Endothelial cell of umbilical vein (primary cell): Measurements from ENCODE around the gene CYP20A1. TPM values are rescaled to one million over a fixed set of nuclear protein-coding genes. Genes with fewer than 3 reads are reported as not detected.
"Not testable (repeated sequence)": the region's sequence is repeated elsewhere in the genome, so short reads cannot be mapped to it uniquely, and the experiment has no call there.

Experiments used
- Bru-seq: library from RNA; stranded (reverse); fragments of 400-500 nt; gene quantifications from one replicate; lab custom pipeline; 2021; lab: Mats Ljungman, UMichigan
- BruChase-seq, 2 experiments: library from RNA; stranded (reverse); fragments of 400-500 nt; gene quantifications; one replicate each; lab custom pipeline; 2021; lab: Mats Ljungman, UMichigan
- BruUV-seq: library from RNA; stranded (reverse); fragments of 400-500 nt; replicated peaks from 2 replicates; lab custom pipeline; 2021; lab: Mats Ljungman, UMichigan
- CTCF ChIA-PET: fragments of 300-600, 350-600 bp; sonication (Branson Sonifier 250); formaldehyde crosslinking; loops from one replicate; lab custom pipeline; 2021; ENCODE audit warnings: antibody characterized with exemption, inconsistent platforms; lab: Charles Lee
- POLR2A ChIA-PET: fragments of 300-600, 350-600 bp; sonication (Branson Sonifier 250); formaldehyde crosslinking; loops from one replicate; lab custom pipeline; 2021; ENCODE audit warnings: antibody characterized with exemption, inconsistent platforms; lab: Charles Lee
- DNase-seq: peaks from one replicate; pipeline ENCODE4 v3.0.0-alpha.2; 2011; ENCODE audit warnings: low read depth, low spot score
- FAIRE-seq: peaks from 2 replicates; lab custom pipeline; 2011; peaks lifted over from hg19 to GRCh38; lab: Jason Lieb, UNC
- H2AFZ ChIP-seq: 2 replicates; pipeline ENCODE4 v1.6.0; 2012; ENCODE audit warnings: low read depth, low read length, control low read depth, inconsistent platforms
- H3K27ac ChIP-seq: 2 replicates; pipeline ENCODE4 v1.5.1; 2011; ENCODE audit warnings: low read depth, mild to moderate bottlenecking, control low read depth, low read length, moderate library complexity; ENCODE audit not compliant: insufficient read depth
- H3K27me3 ChIP-seq, 2 experiments: 2 replicates each; pipeline versions ENCODE4 v1.6.0 to v1.6.1; 2011; ENCODE audit warnings: low read length in 2 of 2, mixed read lengths in 1 of 2; ENCODE audit not compliant: control insufficient read depth in 2 of 2, insufficient read depth in 2 of 2
- H3K36me3 ChIP-seq, 2 experiments: 2 replicates in 1 of 2; 3 replicates in 1 of 2; pipeline ENCODE4 v1.5.1; 2011; ENCODE audit warnings: low read length in 2 of 2, mild to moderate bottlenecking in 1 of 2, moderate library complexity in 1 of 2; ENCODE audit not compliant: control insufficient read depth in 2 of 2, insufficient read depth in 2 of 2; ENCODE audit errors: extremely low read depth in 1 of 2
- H3K4me1 ChIP-seq: 3 replicates; pipeline ENCODE4 v1.5.1; 2011; ENCODE audit warnings: mild to moderate bottlenecking, low read length; ENCODE audit not compliant: control insufficient read depth, insufficient read depth; ENCODE audit errors: extremely low read depth
- H3K4me2 ChIP-seq: 2 replicates; pipeline ENCODE4 v1.6.1; 2011; ENCODE audit warnings: low read length, control low read depth, mixed read lengths; ENCODE audit not compliant: insufficient read depth
- H3K4me3 ChIP-seq, 3 experiments: fragments of 200-600 bp in 1 of 3; sonication (generic), shearing (Covaris generic) in 1 of 3; replicated peaks in 1 of 3; 2 replicates each; pipeline ENCODE4 v1.5.1; 2011 to 2016; ENCODE audit warnings: control low read depth in 3 of 3, low read length in 3 of 3, mild to moderate bottlenecking in 2 of 3, inconsistent platforms in 1 of 3, low read depth in 1 of 3, moderate library complexity in 1 of 3; ENCODE audit not compliant: insufficient read depth in 1 of 3
- H3K79me2 ChIP-seq: 2 replicates; pipeline ENCODE4 v1.6.0; 2012; ENCODE audit warnings: low read length, inconsistent platforms; ENCODE audit not compliant: control insufficient read depth, insufficient read depth
- H3K9ac ChIP-seq: replicated peaks from 2 replicates; pipeline ENCODE3; 2011; ENCODE audit warnings: low read length, control low read depth; ENCODE audit not compliant: insufficient read depth; ENCODE audit errors: extremely low read depth
- H3K9me1 ChIP-seq: replicated peaks from 3 replicates; pipeline ENCODE4 v1.6.0; 2011; ENCODE audit warnings: mild to moderate bottlenecking, low read length; ENCODE audit not compliant: control insufficient read depth, insufficient read depth; ENCODE audit errors: extremely low read depth
- H3K9me3 ChIP-seq: replicated peaks from 2 replicates; pipeline ENCODE4 v1.5.1; 2012; ENCODE audit warnings: low read length, inconsistent platforms; ENCODE audit not compliant: control insufficient read depth, insufficient read depth
- H4K20me1 ChIP-seq: replicated peaks from 2 replicates; pipeline ENCODE3; 2011; ENCODE audit warnings: mild to moderate bottlenecking, low read length; ENCODE audit not compliant: control insufficient read depth, insufficient read depth; ENCODE audit errors: extremely low read depth
- CTCF ChIP-seq, 2 donors: IDR thresholded peaks; 1 replicate in 1 of 2; 2 replicates in 1 of 2; pipeline ENCODE4 v1.5.1; 2011; ENCODE audit warnings: low read length in 2 of 2, mild to moderate bottlenecking in 2 of 2, moderate library complexity in 2 of 2, control low read depth in 1 of 2, inconsistent platforms in 1 of 2, low read depth in 1 of 2; ENCODE audit not compliant: insufficient read depth in 1 of 2; ENCODE audit errors: extremely low read depth in 1 of 2
- GATA2 ChIP-seq: IDR thresholded peaks from 2 replicates; pipeline ENCODE4 v1.7.0; 2011; ENCODE audit warnings: low read depth, mild to moderate bottlenecking, moderate library complexity, mixed read lengths, low read length; ENCODE audit not compliant: insufficient read length, insufficient read depth
- MAX ChIP-seq: IDR thresholded peaks from 2 replicates; pipeline ENCODE4 v1.6.1; 2011; ENCODE audit not compliant: insufficient read depth, insufficient read length
- MYC ChIP-seq: IDR thresholded peaks from one replicate; pipeline ENCODE4 v1.6.1; 2011; ENCODE audit warnings: mild to moderate bottlenecking, low read depth, low read length
- POLR2A ChIP-seq: IDR thresholded peaks from 2 replicates; pipeline ENCODE4 v1.6.1; 2012; ENCODE audit warnings: low read depth, mild to moderate bottlenecking, control low read depth, low read length
- POLR2AphosphoS5 ChIP-seq: IDR thresholded peaks from 2 replicates; pipeline ENCODE4 v1.6.1; 2012; ENCODE audit warnings: low read depth, mild to moderate bottlenecking, control low read depth, low read length, moderate library complexity; ENCODE audit not compliant: insufficient read depth
- dilution Hi-C: fragments of 300-500 bp; cut with MboI; formaldehyde crosslinking; loops from one replicate; pipeline ENCODE4 v1.15.0; 2019; ENCODE audit warnings: low sequenced_read_pairs; ENCODE audit not compliant: extremely low pct_ligation_motif_present
- intact Hi-C: fragments of 100-400 bp; cut with micrococcal nuclease; formaldehyde crosslinking; loops from one replicate; pipeline ENCODE4 v1.10.0; 2022
- long read RNA-seq: library from polyadenylated mRNA; stranded (forward); transcript quantifications from one replicate; pipeline ENCODE4 v2.0.0, GENCODE V29; 2021
- polyA minus RNA-seq, 3 experiments: library from RNA; depleted of rRNA, polyadenylated mRNA; stranded (reverse); fragments of >200 nt; gene quantifications; 1 replicate in 1 of 3; 2 replicates in 2 of 3; pipeline ENCODE4 v1.2.3, GENCODE V29; 2011
- polyA plus RNA-seq, 4 experiments: library from polyadenylated mRNA; depleted of rRNA in 3 of 4; stranded (reverse) in 3 of 4; unstranded in 1 of 4; fragments of >200 nt; gene quantifications; 2 replicates each; pipeline versions ENCODE4 v1.2.1 to v1.2.3, GENCODE V29; 2011 to 2012; ENCODE audit warnings: missing spikeins in 1 of 4
- total RNA-seq: library from RNA; stranded (reverse); gene quantifications from 2 replicates; pipeline ENCODE4 v1.2.3, GENCODE V29; 2021

The CYP20A1 gene
- 19.7 and 26.5 TPM in 2 replicates for total RNA-seq
- 6.6 and 9.6 TPM in 2 replicates for polyA plus RNA-seq
- 11.8 and 13.9 TPM in 2 replicates for polyA plus RNA-seq (2011; cell fraction: cytosol; rRNA removed)
- 19.5 and 19.7 TPM in 2 replicates for polyA plus RNA-seq (2011; cell fraction: nucleus; rRNA removed)
- polyA plus RNA-seq (2012) = 11.8 and 15.6 TPM in 2 replicates
- polyA minus RNA-seq = 11.3 and 12.9 TPM in 2 replicates
- 4.3 TPM for polyA minus RNA-seq (2011; cell fraction: cytosol; rRNA and poly(A)+ RNA removed)
- 14.8 and 17.1 TPM in 2 replicates for polyA minus RNA-seq (2011; cell fraction: nucleus; rRNA and poly(A)+ RNA removed)
- Bru-seq, nascent RNA = percentile 77 among the genes with signal in this experiment
- percentile 70 among the genes with signal in this experiment for BruChase-seq, experiment 1, labeled RNA remaining after a 6-hour chase
- BruChase-seq, experiment 2, labeled RNA remaining after a 2-hour chase = percentile 69 among the genes with signal in this experiment
- long read RNA-seq, transcript CYP20A1-207 (11 exons, 1,359 nt) = minor isoform, 13 of 69 reads
- long read RNA-seq, transcript CYP20A1-201 (13 exons, 1,949 nt) = major isoform, 27 of 69 reads
- long read RNA-seq, transcript CYP20A1-204 (12 exons, 2,636 nt) = minor isoform, 6 of 69 reads
- long read RNA-seq, partial matches to known transcripts = 4 of 69 reads
- long read RNA-seq, other reads (novel, unspliced or antisense) = 15 of 69 reads

GRCh38 chr2:203238704-203239526, at the start of gene CYP20A1:
Gene CYP20A1 (plus strand): TSS chr2:203239018. CDS start chr2:203239063, 45 bp downstream.
- Histone ChIP-seq H3K9me1 (no peaks in the 10 kb centered on the region), H3K9ac (peak within 1 kb of the TSS; percentile 97), H3K36me3 (no peaks in the 10 kb centered on the region), H3K4me3 (peak within 1 kb of the TSS; percentile 66 to 99 (median 95)), H2AFZ (peak within 1 kb of the TSS; percentile 93), H4K20me1 (no peaks in the 10 kb centered on the region), H3K27ac (peak within 1 kb of the TSS; percentile 94), H3K27me3 (no peaks in the 10 kb centered on the region), H3K79me2 (peaks cover 32% of the 10 kb centered on the region), H3K9me3 (no peaks in the 10 kb centered on the region), H3K4me1 (peaks cover 5% of the 10 kb centered on the region), H3K4me2 (peak within 1 kb of the TSS; percentile 92)
- POLR2A ChIA-PET = interaction anchor here (0.6 to 1.8 kb wide), 3 partner anchors 10 to 113 kb away, joined by 3 to 10 read pairs (median 5); no protein-coding TSS in a partner anchor
- FAIRE-seq = peak; percentile 96
- intact Hi-C loops (loop anchor here (1.0 to 5.0 kb wide), 6 partner anchors 88 to 667 kb away; partner anchors contain the start of genes CARF, NBEAL1 and RAPH1), dilution Hi-C loops (no loop called here)
- TF ChIP-seq MAX (peak; percentile 83), MYC (no peak), POLR2AphosphoS5 (peak; percentile 94), POLR2A (peak; percentile 98), GATA2 (no peak), CTCF (IDR thresholded peaks at IDR 0.05; ENCODE audit: extremely low read depth in 1 of 2, insufficient read depth in 1 of 2, low read depth in 1 of 2, low read length in 2 of 2) (peak; percentile 43 to 47)
- TSS peak; percentile 63 for BruUV-seq
- DNase-seq = peak; percentile 97
- CTCF ChIA-PET = interaction anchor here (0.5 to 3.0 kb wide), 10 partner anchors 11 to 576 kb away, joined by 3 to 21 read pairs (median 4); no protein-coding TSS in a partner anchor

- H4K20me1 ChIP-seq, H3K36me3 ChIP-seq, H3K4me3 ChIP-seq, H3K79me2 ChIP-seq, H2AFZ ChIP-seq, H3K9me1 ChIP-seq, BruUV-seq, H3K4me1 ChIP-seq, H3K9me3 ChIP-seq, FAIRE-seq, DNase-seq, H3K27me3 ChIP-seq, H3K9ac ChIP-seq, H3K4me2 ChIP-seq, CTCF ChIA-PET, dilution Hi-C loops, POLR2A ChIA-PET, H3K27ac ChIP-seq: not testable (repeated sequence)
- intact Hi-C loops = loop anchor here (10.0 kb wide), 1 partner anchor 356 kb away; no protein-coding TSS in a partner anchor
These were observed 48.3 kb upstream of the CYP20A1 start for GRCh38 chr2:203190547-203190946.
